ENCODE data around the gene ZER1.

DNA sequence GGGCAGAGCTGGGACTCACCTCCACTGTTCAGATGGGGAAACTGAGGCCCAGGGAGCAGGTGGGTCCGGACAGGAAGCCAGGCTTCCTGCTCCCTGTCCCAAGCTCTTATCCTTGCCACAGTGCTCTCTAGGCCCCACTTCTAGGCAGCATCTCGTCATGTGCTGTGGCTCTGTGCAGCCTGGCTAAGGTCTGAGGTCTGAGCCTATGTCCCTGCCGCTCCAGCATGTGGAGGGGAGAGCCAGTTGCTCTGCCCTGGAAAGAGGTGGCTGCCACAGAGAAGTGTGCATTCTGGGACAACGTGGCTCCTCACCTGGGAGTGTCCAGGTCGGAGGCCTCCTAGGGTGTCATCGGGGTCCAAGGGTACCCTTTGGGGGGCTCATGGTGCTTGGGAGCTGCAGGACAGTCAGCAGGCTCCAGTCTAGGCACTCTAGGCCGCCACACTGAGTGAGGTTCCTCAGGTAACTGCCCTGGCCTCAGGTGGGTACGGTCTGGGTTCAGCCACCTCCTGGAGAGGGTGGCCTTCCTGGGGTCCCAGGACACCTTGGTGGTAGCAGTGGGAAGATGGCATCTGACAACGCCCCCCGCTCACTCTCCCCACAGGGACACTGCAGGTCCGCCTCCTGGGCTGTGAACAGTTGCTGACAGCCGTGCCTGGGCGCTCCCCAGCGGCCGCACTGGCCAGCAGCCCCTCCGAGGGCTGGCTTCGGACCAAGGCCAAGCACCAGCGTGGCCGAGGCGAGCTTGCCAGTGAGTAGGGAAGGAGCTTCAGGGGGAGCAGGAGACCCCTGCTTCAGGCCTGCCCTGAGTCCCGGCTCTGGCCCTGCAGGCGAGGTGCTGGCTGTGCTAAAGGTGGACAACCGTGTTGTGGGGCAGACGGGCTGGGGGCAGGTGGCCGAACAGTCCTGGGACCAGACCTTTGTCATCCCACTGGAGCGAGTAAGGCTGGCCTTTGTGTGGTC is 59.0 kb downstream of the ZER1 start:
- TF ChIP-seq, protein P1, sequence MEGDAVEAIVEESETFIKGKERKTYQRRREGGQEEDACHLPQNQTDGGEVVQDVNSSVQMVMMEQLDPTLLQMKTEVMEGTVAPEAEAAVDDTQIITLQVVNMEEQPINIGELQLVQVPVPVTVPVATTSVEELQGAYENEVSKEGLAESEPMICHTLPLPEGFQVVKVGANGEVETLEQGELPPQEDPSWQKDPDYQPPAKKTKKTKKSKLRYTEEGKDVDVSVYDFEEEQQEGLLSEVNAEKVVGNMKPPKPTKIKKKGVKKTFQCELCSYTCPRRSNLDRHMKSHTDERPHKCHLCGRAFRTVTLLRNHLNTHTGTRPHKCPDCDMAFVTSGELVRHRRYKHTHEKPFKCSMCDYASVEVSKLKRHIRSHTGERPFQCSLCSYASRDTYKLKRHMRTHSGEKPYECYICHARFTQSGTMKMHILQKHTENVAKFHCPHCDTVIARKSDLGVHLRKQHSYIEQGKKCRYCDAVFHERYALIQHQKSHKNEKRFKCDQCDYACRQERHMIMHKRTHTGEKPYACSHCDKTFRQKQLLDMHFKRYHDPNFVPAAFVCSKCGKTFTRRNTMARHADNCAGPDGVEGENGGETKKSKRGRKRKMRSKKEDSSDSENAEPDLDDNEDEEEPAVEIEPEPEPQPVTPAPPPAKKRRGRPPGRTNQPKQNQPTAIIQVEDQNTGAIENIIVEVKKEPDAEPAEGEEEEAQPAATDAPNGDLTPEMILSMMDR (IDR thresholded peaks at IDR 0.05) = no peak
- no peak for TF ChIP-seq POLR2A (IDR thresholded peaks at IDR 0.05)

All from body of pancreas (tissue), 4 donors.